ENCODE results near the gene SUCO. TPM values are rescaled to one million over a fixed set of nuclear protein-coding genes. Genes with fewer than 3 reads are reported as not detected.

The SUCO gene
- total RNA-seq, 4 donors from 2014 or later, result 18.6 to 26.9 (median 23.4) TPM

DNA sequence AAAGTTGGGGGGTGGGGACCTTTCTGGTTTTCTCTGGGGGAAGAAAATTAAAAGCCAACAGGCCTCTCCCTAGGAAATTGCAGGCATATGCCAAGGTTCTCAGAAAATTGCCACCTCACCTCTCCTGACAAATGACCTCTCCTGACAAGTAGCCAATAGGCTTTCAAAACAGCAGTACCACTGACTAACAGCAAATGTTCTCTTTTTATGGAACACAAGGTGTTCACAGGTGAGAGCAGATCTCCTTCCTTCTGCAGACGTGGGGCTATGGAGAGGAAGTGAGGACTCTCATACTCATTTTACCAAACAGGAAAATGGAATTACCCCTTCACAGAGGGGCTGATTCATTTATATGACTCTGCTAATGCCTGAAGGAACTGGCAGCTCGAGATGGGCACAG, 32.7 kb upstream of the SUCO start:
- H3K27ac ChIP-seq, result peak overlapping the region in 3 of 4 donors; percentile 47 to 68 (median 62)

DNA sequence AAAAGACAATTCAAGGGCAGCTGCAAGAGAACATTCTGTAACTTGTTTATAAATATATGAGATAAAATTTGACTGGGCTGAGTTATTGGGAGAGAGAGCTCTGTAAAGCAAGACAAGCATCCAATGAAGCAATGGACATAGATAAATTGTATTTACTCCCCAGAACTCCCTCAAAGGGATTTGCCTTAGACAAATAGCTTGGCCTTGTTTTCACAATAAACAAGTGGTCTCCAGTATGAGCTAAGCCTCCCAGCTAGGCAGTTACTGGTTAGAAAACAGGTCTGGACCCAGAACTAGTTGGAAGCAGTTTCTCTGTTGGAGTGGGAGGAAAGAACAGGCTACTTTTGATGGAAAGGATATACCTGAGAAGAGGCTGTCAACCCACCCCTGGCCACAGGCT, 25.2 kb upstream of the SUCO start:
- Histone ChIP-seq H3K9me3 (no peaks in the 10 kb centered on the region), H3K27me3 (no peaks in the 10 kb centered on the region), H3K4me3 (no peak overlapping the region), H3K36me3 (no peaks in the 10 kb centered on the region), H3K4me1 (no peaks in the 10 kb centered on the region), H3K27ac (peak overlapping the region in 2 of 4 donors; percentile 1 to 34)
- intact Hi-C loops (cut with DNase I), result no loop called here
- TF ChIP-seq POLR2A (IDR thresholded peaks at IDR 0.05), result no peak
- TF ChIP-seq, protein P1, sequence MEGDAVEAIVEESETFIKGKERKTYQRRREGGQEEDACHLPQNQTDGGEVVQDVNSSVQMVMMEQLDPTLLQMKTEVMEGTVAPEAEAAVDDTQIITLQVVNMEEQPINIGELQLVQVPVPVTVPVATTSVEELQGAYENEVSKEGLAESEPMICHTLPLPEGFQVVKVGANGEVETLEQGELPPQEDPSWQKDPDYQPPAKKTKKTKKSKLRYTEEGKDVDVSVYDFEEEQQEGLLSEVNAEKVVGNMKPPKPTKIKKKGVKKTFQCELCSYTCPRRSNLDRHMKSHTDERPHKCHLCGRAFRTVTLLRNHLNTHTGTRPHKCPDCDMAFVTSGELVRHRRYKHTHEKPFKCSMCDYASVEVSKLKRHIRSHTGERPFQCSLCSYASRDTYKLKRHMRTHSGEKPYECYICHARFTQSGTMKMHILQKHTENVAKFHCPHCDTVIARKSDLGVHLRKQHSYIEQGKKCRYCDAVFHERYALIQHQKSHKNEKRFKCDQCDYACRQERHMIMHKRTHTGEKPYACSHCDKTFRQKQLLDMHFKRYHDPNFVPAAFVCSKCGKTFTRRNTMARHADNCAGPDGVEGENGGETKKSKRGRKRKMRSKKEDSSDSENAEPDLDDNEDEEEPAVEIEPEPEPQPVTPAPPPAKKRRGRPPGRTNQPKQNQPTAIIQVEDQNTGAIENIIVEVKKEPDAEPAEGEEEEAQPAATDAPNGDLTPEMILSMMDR (IDR thresholded peaks at IDR 0.05), result no peak
- DNase-seq, result no peak

More for the DNA sequence above, 32.7 kb upstream of the SUCO start:
- H3K36me3 ChIP-seq, result no peaks in the 10 kb centered on the region
- 15 to 41% methylated on average over 2 of the region's 2 CpGs for WGBS, 2 donors
- no peak for DNase-seq
- intact Hi-C loops (cut with DNase I), result no loop called here
- no peaks in the 10 kb centered on the region for H3K27me3 ChIP-seq
- H3K4me3 ChIP-seq, result no peak overlapping the region
- no peaks in the 10 kb centered on the region for H3K9me3 ChIP-seq
- H3K4me1 ChIP-seq, result peaks cover 8 to 54% (median 9%) of the 10 kb centered on the region in 3 donors
- no peak for TF ChIP-seq POLR2A (IDR thresholded peaks at IDR 0.05)
- TF ChIP-seq, protein P1 (IDR thresholded peaks at IDR 0.05), result no peak

DNA sequence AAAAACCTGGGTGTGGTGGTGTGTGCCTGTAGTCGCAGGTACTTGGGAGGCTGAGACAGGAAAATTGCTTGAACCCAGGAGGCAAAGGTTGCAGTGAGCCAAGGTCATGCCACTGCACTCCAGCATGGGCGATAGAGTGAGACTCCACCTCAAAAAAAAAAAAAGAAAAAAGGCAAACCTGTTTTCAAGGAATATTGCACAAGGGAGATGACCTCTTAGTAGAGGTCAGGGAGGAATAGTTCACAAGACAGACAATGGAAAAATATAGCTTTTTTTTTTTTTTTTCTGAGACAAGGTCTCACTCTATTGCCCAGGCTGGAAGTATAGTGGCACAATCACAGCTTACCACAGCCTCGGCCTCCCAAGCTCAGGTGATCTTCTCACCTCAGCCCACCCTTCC, 22.5 kb upstream of the SUCO start:
- no peaks in the 10 kb centered on the region for H3K9me3 ChIP-seq
- H3K36me3 ChIP-seq, result no peaks in the 10 kb centered on the region
- intact Hi-C loops (cut with DNase I), result no loop called here
- no peak for DNase-seq
- H3K27me3 ChIP-seq, result no peaks in the 10 kb centered on the region
- 92 to 97% methylated on average over 3 of the region's 3 CpGs for WGBS, 2 donors
- H3K4me1 ChIP-seq, result no peaks in the 10 kb centered on the region
- H3K4me3 ChIP-seq, result no peak overlapping the region
- no peak overlapping the region for H3K27ac ChIP-seq
- TF ChIP-seq, protein P1 (IDR thresholded peaks at IDR 0.05), result no peak
- TF ChIP-seq POLR2A (IDR thresholded peaks at IDR 0.05), result no peak

DNA sequence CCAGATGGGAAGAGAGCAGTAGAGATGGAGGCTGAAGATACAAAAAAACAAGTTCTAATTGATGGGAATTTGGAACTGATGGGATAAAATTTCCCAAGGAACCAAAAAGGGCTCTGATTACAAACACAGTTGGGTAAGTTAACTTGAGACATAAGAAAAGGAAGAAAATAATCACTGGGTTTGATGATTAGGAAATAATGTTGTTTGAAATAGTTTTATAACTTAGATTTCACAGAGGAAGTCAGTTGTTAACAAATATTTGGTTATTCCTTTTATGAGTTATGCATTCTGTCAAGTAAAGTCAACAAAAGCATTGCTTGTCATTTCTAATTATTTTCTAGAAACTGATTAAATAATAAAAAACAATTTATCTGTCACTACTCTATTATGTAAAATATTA, 20.4 kb upstream of the SUCO start:
- Histone ChIP-seq H3K9me3 (no peaks in the 10 kb centered on the region), H3K27me3 (no peaks in the 10 kb centered on the region), H3K4me3 (no peak overlapping the region), H3K27ac (no peak overlapping the region), H3K4me1 (no peaks in the 10 kb centered on the region), H3K36me3 (no peaks in the 10 kb centered on the region)
- DNase-seq, result no peak
- intact Hi-C loops (cut with DNase I), result no loop called here
- TF ChIP-seq, protein P1 (IDR thresholded peaks at IDR 0.05), result no peak
- TF ChIP-seq POLR2A (IDR thresholded peaks at IDR 0.05), result no peak

DNA sequence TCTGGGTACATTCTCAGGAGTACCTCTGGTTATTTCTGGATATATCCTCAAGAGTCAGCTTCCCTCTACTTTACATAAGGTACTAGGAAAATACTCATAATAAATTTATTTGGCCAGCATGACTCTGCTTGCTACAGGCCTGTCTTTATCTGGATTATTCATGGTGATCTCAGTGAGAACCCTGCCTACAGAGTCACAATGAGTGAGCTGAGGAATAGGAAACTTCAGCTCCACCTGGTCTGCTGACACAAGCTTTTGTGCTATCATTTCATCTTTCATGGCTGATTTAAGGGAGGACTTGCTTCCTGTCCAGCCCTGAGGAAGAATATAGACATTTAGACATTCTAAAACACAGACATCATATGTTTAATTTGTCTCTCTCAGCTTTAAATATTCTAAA, 19.5 kb upstream of the SUCO start:
- Histone ChIP-seq H3K4me3 (no peak overlapping the region), H3K9me3 (no peaks in the 10 kb centered on the region), H3K27ac (no peak overlapping the region), H3K36me3 (no peaks in the 10 kb centered on the region), H3K4me1 (no peaks in the 10 kb centered on the region), H3K27me3 (no peaks in the 10 kb centered on the region)
- DNase-seq, result no peak
- TF ChIP-seq, protein P1 (IDR thresholded peaks at IDR 0.05), result no peak
- no peak for TF ChIP-seq POLR2A (IDR thresholded peaks at IDR 0.05)
- intact Hi-C loops (cut with DNase I), result no loop called here
